K562 (cell line): ENCODE data around the gene NRAP. TPM values are rescaled to one million over a fixed set of nuclear protein-coding genes. Genes with fewer than 3 reads are reported as not detected.

Experiments used
- ATAC-seq: fragments of 200-7000 bp; cut with Tn5 transposase; 3 replicates; pipeline ENCODE4 v1.9.1; 2020; ENCODE audit warnings: moderate library complexity
- BruUV-seq: library from RNA; stranded (reverse); fragments of 400-500 nt; replicated peaks from 2 replicates; lab custom pipeline; 2021; lab: Mats Ljungman, UMichigan
- CTCF ChIA-PET: fragments of 300-600 bp; formaldehyde crosslinking; extraction: SDS; loops from one replicate; lab custom pipeline; 2021; ENCODE audit warnings: low intra/inter-chr PET ratio; lab: Yijun Ruan, JAX
- POLR2A ChIA-PET: fragments of 300-600, 350-650 bp; sonication (Branson Sonifier 250); formaldehyde crosslinking; extraction: SDS; loops from one replicate; lab custom pipeline; 2021; ENCODE audit warnings: antibody characterized with exemption, inconsistent platforms; lab: Yijun Ruan, JAX
- DNase-seq, 4 experiments: peaks; one replicate each; pipeline versions ENCODE4 v3.0.0 to v3.0.0-alpha.2; 2011 to 2018; ENCODE audit warnings: low spot score in 3 of 4, mixed read lengths in 3 of 4; ENCODE audit errors: extremely low read depth in 1 of 4
- FAIRE-seq: peaks from 2 replicates; lab custom pipeline; 2011; peaks lifted over from hg19 to GRCh38; lab: Jason Lieb, UNC
- H2AFZ ChIP-seq: 2 replicates; pipeline ENCODE4 v1.6.0; 2011; ENCODE audit warnings: low read depth, low read length, control low read depth, inconsistent platforms
- H3K27ac ChIP-seq: fragments of 200-600 bp; 3 replicates; pipeline ENCODE4 v1.8.0; 2011; ENCODE audit warnings: low read depth, mild to moderate bottlenecking, control low read depth, inconsistent platforms, low read length, moderate library complexity, mixed read lengths; ENCODE audit errors: extremely low read depth
- H3K27me3 ChIP-seq, 2 experiments: fragments of 300-600 bp in 1 of 2; 2 replicates in 1 of 2; 3 replicates in 1 of 2; pipeline versions ENCODE4 v1.6.0 to v1.8.0; 2011; ENCODE audit warnings: inconsistent platforms in 2 of 2, low read length in 2 of 2, mild to moderate bottlenecking in 1 of 2, mixed read lengths in 1 of 2, moderate library complexity in 1 of 2; ENCODE audit not compliant: control insufficient read depth in 2 of 2, insufficient read depth in 2 of 2
- H3K36me3 ChIP-seq: fragments of 300-600 bp; 3 replicates; pipeline ENCODE4 v1.8.0; 2011; ENCODE audit warnings: mild to moderate bottlenecking, low read length, inconsistent platforms; ENCODE audit not compliant: control insufficient read depth, insufficient read depth
- H3K4me1 ChIP-seq, 2 experiments: fragments of 200-600 bp in 1 of 2; replicated peaks in 1 of 2; 2 replicates in 1 of 2; 3 replicates in 1 of 2; pipeline versions ENCODE4 v1.5.1 to v1.8.0; 2011; ENCODE audit warnings: inconsistent platforms in 2 of 2, low read length in 2 of 2, mild to moderate bottlenecking in 1 of 2, mixed read lengths in 1 of 2, moderate library complexity in 1 of 2; ENCODE audit not compliant: control insufficient read depth in 2 of 2, insufficient read depth in 2 of 2
- H3K4me2 ChIP-seq: 2 replicates; pipeline ENCODE4 v1.6.1; 2011; ENCODE audit warnings: low read length, control low read depth, inconsistent platforms, mixed read lengths; ENCODE audit not compliant: insufficient read depth
- H3K4me3 ChIP-seq: fragments of 200-600 bp; sonication (generic), shearing (Covaris generic); 2 replicates; pipeline ENCODE4 v1.5.1; 2016; ENCODE audit warnings: control low read depth, inconsistent platforms
- H3K79me2 ChIP-seq: fragments of 200-600 bp; 3 replicates; pipeline ENCODE4 v1.8.0; 2011; ENCODE audit warnings: low read length, inconsistent platforms; ENCODE audit not compliant: control insufficient read depth, insufficient read depth
- H3K9ac ChIP-seq, 2 experiments: 2 replicates each; pipeline versions ENCODE4 v1.6.0 to v1.6.1; 2011; ENCODE audit warnings: low read depth in 2 of 2, low read length in 2 of 2, control low read depth in 1 of 2, inconsistent platforms in 1 of 2, mild to moderate bottlenecking in 1 of 2, mixed read lengths in 1 of 2; ENCODE audit not compliant: insufficient read depth in 1 of 2
- H3K9me1 ChIP-seq: one replicate; pipeline ENCODE4 v1.6.0; 2011; ENCODE audit warnings: inconsistent platforms, mild to moderate bottlenecking, low read length, moderate library complexity; ENCODE audit not compliant: control insufficient read depth, insufficient read depth
- H3K9me3 ChIP-seq: replicated peaks from 2 replicates; pipeline ENCODE4 v1.5.1; 2011; ENCODE audit warnings: low read depth, low read length, inconsistent platforms; ENCODE audit not compliant: control insufficient read depth, insufficient read depth
- H4K20me1 ChIP-seq: replicated peaks from 2 replicates; pipeline ENCODE4 v1.6.1; 2011; ENCODE audit warnings: low read length, inconsistent platforms, mixed read lengths; ENCODE audit not compliant: control insufficient read depth, insufficient read depth
- CEBPB ChIP-seq: fragments of 450-650 bp; IDR thresholded peaks from 2 replicates; pipeline ENCODE4 v1.6.1; 2016; ENCODE audit warnings: missing genetic modification characterization, missing compliant biosample characterization
- CGGBP1 ChIP-seq: fragments of 250-450 bp; sonication (Bioruptor Pico); IDR thresholded peaks from 2 replicates; pipeline ENCODE4 v1.9.0; 2021; ENCODE audit warnings: mild to moderate bottlenecking
- E2F1 ChIP-seq: sonication (generic); formaldehyde crosslinking; IDR thresholded peaks from 2 replicates; pipeline ENCODE4 v1.8.1; 2023; ENCODE audit warnings: mild to moderate bottlenecking, missing genetic modification reagents, moderate library complexity
- HDAC3 ChIP-seq: fragments of 450-650 bp; IDR thresholded peaks from 2 replicates; pipeline ENCODE4 v1.6.1; 2018; ENCODE audit warnings: borderline replicate concordance, mild to moderate bottlenecking, moderate library complexity; ENCODE audit not compliant: partially characterized antibody
- HNRNPK ChIP-seq: fragments of 200-400 bp; formaldehyde crosslinking; IDR thresholded peaks from one replicate; pipeline ENCODE4 v1.6.1; 2018; ENCODE audit warnings: mild to moderate bottlenecking, low read depth, low read length; ENCODE audit not compliant: poor library complexity, severe bottlenecking
- LCOR ChIP-seq: sonication (generic); formaldehyde crosslinking; IDR thresholded peaks from 2 replicates; pipeline ENCODE4 v1.8.0; 2022; ENCODE audit warnings: mild to moderate bottlenecking, missing genetic modification reagents
- MBD1 ChIP-seq: fragments of 250-450 bp; sonication (Bioruptor Pico); IDR thresholded peaks from 2 replicates; pipeline ENCODE4 v1.8.0; 2022; ENCODE audit warnings: inconsistent platforms
- NCOA4 ChIP-seq: fragments of 450-650 bp; IDR thresholded peaks from 2 replicates; pipeline ENCODE4 v1.6.1; 2018; ENCODE audit warnings: mild to moderate bottlenecking; ENCODE audit not compliant: partially characterized antibody
- NONO ChIP-seq, 2 experiments: fragments of 200-400 bp in 1 of 2; fragments of 450-650 bp in 1 of 2; formaldehyde crosslinking in 1 of 2; IDR thresholded peaks; 2 replicates each; pipeline ENCODE4 v1.6.1; 2017; ENCODE audit warnings: low read depth in 2 of 2, mild to moderate bottlenecking in 2 of 2, moderate library complexity in 2 of 2, low read length in 1 of 2
- VEZF1 ChIP-seq: fragments of 200-800 bp; sonication (Bioruptor generic); IDR thresholded peaks from 2 replicates; pipeline ENCODE4 v1.6.1; 2017; ENCODE audit warnings: missing genetic modification characterization, missing compliant biosample characterization
- ZNF217 ChIP-seq: sonication (generic); formaldehyde crosslinking; IDR thresholded peaks from 2 replicates; pipeline ENCODE4 v1.8.0; 2022; ENCODE audit warnings: mild to moderate bottlenecking, missing genetic modification reagents
- ZNF232 ChIP-seq: sonication (generic); formaldehyde crosslinking; IDR thresholded peaks from 2 replicates; pipeline ENCODE4 v1.8.0; 2022; ENCODE audit warnings: mild to moderate bottlenecking, missing genetic modification reagents
- ZNF561 ChIP-seq: fragments of 450-650 bp; formaldehyde crosslinking; conservative IDR thresholded peaks from 2 replicates; pipeline ENCODE4 v1.4.0; 2020; ENCODE audit warnings: mild to moderate bottlenecking, moderate library complexity
- WGBS: fragments of 100-300 bp; shearing (Covaris generic); methylation state at CpG from one replicate; pipeline ENCODE4 v1.1.6; 2016; ENCODE audit warnings: low coverage, mixed read lengths; ENCODE audit not compliant: insufficient coverage; ENCODE audit errors: missing lambda C conversion rate; 5-methylcytosine and 5-hydroxymethylcytosine counted together
- in situ Hi-C: fragments of 300-500 bp; cut with MboI; formaldehyde crosslinking; loops from 4 replicates; pipeline ENCODE4 v1.15.0; 2018; ENCODE audit warnings: inconsistent platforms, mixed read lengths
- intact Hi-C: fragments of 100-400 bp; cut with micrococcal nuclease; formaldehyde crosslinking; loops from 2 replicates; pipeline ENCODE4 v1.14.2; 2022
- polyA plus RNA-seq, 8 experiments: library from polyadenylated mRNA; depleted of rRNA in 4 of 8; stranded (reverse) in 5 of 8; unstranded in 3 of 8; fragments of >200 nt; fragmentation: Nextera tagmentation in 2 of 8; fragmentation: Illumina TruSeq in 1 of 8; extraction: Ambion mirVana in 2 of 8; extraction: Trizol in 1 of 8; gene quantifications; 2 replicates each; pipeline versions ENCODE4 v1.2.1 to v1.2.3, GENCODE V29; 2011 to 2014; ENCODE audit warnings: inconsistent platforms in 1 of 8, missing spikeins in 1 of 8
- total RNA-seq, 7 experiments: library from RNA; depleted of rRNA in 6 of 7; stranded (reverse); fragments of >200 nt in 6 of 7; fragmentation: Illumina TruSeq in 2 of 7; extraction: Trizol in 2 of 7; gene quantifications; 2 replicates each; pipeline versions ENCODE4 v1.2.1 to v1.2.3, GENCODE V29; 2011 to 2021; ENCODE audit warnings: low replicate concordance in 1 of 7

The NRAP gene
- total and polyA plus RNA-seq, 9 of the 15 experiments (the other 6 are each of a cell fraction or from before 2014, with no cell fraction given), result not detected

DNA sequence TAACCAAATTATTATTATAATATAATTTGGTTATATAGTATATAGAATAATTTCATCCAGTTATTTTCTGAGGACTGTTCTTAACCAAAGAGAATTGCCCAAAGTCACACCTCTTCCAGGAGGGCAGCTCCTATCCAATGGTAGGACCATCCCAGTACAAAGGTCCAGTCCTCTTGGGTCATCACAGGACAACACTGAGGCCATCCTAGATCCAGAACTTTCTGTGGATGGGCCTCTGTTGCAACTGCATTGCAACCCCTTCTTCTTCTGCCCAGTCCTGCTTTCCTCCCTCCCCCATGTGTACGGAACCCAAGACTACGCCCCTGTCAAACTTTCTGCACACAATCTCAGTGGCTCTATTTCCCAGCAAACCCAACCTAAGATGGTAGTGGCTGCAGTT is 116.4 kb downstream of the NRAP start:
- no peaks in the 10 kb centered on the region for H3K9me3 ChIP-seq
- no peaks in the 10 kb centered on the region for H3K9me1 ChIP-seq
- H3K4me1 ChIP-seq, result no peaks in the 10 kb centered on the region
- in situ Hi-C loops, result no loop called here
- CTCF ChIA-PET, result interaction anchor here (0.6 kb wide), 1 partner anchor 1621 kb away, joined by 3 read pairs; no protein-coding TSS in a partner anchor
- H3K4me2 ChIP-seq, result no peak overlapping the region
- TF ChIP-seq MBD1 (no peak), NONO (IDR thresholded peaks at IDR 0.05; ENCODE audit: low read depth in 2 of 2, low read length in 1 of 2) (no peak), LCOR (no peak), VEZF1 (CRISPR knock-in tag) (no peak), ZNF232 (CRISPR knock-in tag) (no peak), CEBPB (tag) (no peak), ZNF217 (CRISPR knock-in tag) (no peak), CGGBP1 (CRISPR knock-in tag) (no peak), ZNF561 (no peak), E2F1 (no peak), HDAC3 (no peak), HNRNPK (no peak), NCOA4 (no peak)
- H3K9ac ChIP-seq, result no peak overlapping the region
- no CpG with 5 or more reads among the region's 2 CpGs for WGBS
- no TSS peak for BruUV-seq
- FAIRE-seq, result no peak
- H3K27ac ChIP-seq, result no peak overlapping the region
- no peaks in the 10 kb centered on the region for H3K36me3 ChIP-seq
- no peaks in the 10 kb centered on the region for H4K20me1 ChIP-seq
- POLR2A ChIA-PET, result interaction anchor here (0.6 to 0.7 kb wide), 3 partner anchors 258 to 1336 kb away, joined by 3 read pairs; no protein-coding TSS in a partner anchor
- no peak overlapping the region for H2AFZ ChIP-seq
- no peaks in the 10 kb centered on the region for H3K79me2 ChIP-seq
- no peak overlapping the region for H3K4me3 ChIP-seq
- no peak for ATAC-seq
- no peak for DNase-seq
- intact Hi-C loops, result no loop called here
- H3K27me3 ChIP-seq, result peaks cover 0 to 6% of the 10 kb centered on the region in 2 experiments; a peak in 3 of 5 replicates
